ENCODE results near the gene CAB39L. TPM values are rescaled to one million over a fixed set of nuclear protein-coding genes. Genes with fewer than 3 reads are reported as not detected.

The CAB39L gene
- polyA plus RNA-seq, 1 donor from 2014 or later, result 40.3 TPM

- Histone ChIP-seq H3K4me2 (ENCODE audit: low read length) (no peak overlapping the region), H3K27ac (ENCODE audit: low read length) (no peak overlapping the region), H2AFZ (ENCODE audit: low read depth, low read length) (no peak overlapping the region)
Observed at GRCh38 chr13:49351871-49352270, 92.0 kb downstream of the CAB39L start.

GRCh38 chr13:49348751-49349150, 95.1 kb downstream of the CAB39L start:
- no peaks in the 10 kb centered on the region for H3K9me3 ChIP-seq (ENCODE audit: low read length)
- H3K27ac ChIP-seq (ENCODE audit: low read length), result no peak overlapping the region
- H3K27me3 ChIP-seq (ENCODE audit: insufficient read depth, low read depth, low read length), result no peaks in the 10 kb centered on the region
- no peak overlapping the region for H2AFZ ChIP-seq (ENCODE audit: low read depth, low read length)
- H3K36me3 ChIP-seq (ENCODE audit: insufficient read depth, low read length), result no peaks in the 10 kb centered on the region
- no peaks in the 10 kb centered on the region for H4K20me1 ChIP-seq (ENCODE audit: insufficient read depth)
- H3F3A ChIP-seq (ENCODE audit: insufficient read depth, low read length, poor library complexity, severe bottlenecking), result no peaks in the 10 kb centered on the region
- no peaks in the 10 kb centered on the region for H3K9me2 ChIP-seq (ENCODE audit: insufficient read depth, low read length)
- H3K4me2 ChIP-seq (ENCODE audit: low read length), result no peak overlapping the region
- H3K79me2 ChIP-seq (replicated peaks; ENCODE audit: insufficient read depth, low read length), result no peaks in the 10 kb centered on the region
- H3K4me3 ChIP-seq (ENCODE audit: low read length), result no peak overlapping the region
- no peak overlapping the region for H3K9ac ChIP-seq (ENCODE audit: low read length)
- no peak for TF ChIP-seq POLR2AphosphoS5 (IDR thresholded peaks at IDR 0.05)
- no peak for TF ChIP-seq TAF1 (IDR thresholded peaks at IDR 0.05; ENCODE audit: low read depth)
- no peak for TF ChIP-seq SMC3 (conservative IDR thresholded peaks at IDR 0.05; ENCODE audit: poor library complexity)
- no peak for TF ChIP-seq MXI1 (conservative IDR thresholded peaks at IDR 0.05; ENCODE audit: poor library complexity, severe bottlenecking)
- no peak for TF ChIP-seq EP300 (conservative IDR thresholded peaks at IDR 0.05; ENCODE audit: poor library complexity, severe bottlenecking)
- no peak for TF ChIP-seq REST (IDR thresholded peaks at IDR 0.05; ENCODE audit: borderline replicate concordance)

More at GRCh38 chr13:49351871-49352270, 92.0 kb downstream of the CAB39L start:
- no peak overlapping the region for H3K9ac ChIP-seq (ENCODE audit: low read length)
- TF ChIP-seq, protein P1, sequence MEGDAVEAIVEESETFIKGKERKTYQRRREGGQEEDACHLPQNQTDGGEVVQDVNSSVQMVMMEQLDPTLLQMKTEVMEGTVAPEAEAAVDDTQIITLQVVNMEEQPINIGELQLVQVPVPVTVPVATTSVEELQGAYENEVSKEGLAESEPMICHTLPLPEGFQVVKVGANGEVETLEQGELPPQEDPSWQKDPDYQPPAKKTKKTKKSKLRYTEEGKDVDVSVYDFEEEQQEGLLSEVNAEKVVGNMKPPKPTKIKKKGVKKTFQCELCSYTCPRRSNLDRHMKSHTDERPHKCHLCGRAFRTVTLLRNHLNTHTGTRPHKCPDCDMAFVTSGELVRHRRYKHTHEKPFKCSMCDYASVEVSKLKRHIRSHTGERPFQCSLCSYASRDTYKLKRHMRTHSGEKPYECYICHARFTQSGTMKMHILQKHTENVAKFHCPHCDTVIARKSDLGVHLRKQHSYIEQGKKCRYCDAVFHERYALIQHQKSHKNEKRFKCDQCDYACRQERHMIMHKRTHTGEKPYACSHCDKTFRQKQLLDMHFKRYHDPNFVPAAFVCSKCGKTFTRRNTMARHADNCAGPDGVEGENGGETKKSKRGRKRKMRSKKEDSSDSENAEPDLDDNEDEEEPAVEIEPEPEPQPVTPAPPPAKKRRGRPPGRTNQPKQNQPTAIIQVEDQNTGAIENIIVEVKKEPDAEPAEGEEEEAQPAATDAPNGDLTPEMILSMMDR (IDR thresholded peaks at IDR 0.05; ENCODE audit: poor library complexity, severe bottlenecking), result no peak
- no peak for TF ChIP-seq EP300 (conservative IDR thresholded peaks at IDR 0.05; ENCODE audit: poor library complexity, severe bottlenecking)
- TF ChIP-seq MXI1 (conservative IDR thresholded peaks at IDR 0.05; ENCODE audit: poor library complexity, severe bottlenecking), result no peak
- TF ChIP-seq REST (IDR thresholded peaks at IDR 0.05; ENCODE audit: borderline replicate concordance), result no peak
- TF ChIP-seq POLR2AphosphoS5 (IDR thresholded peaks at IDR 0.05), result no peak
- TF ChIP-seq TAF1 (IDR thresholded peaks at IDR 0.05; ENCODE audit: low read depth), result no peak
- TF ChIP-seq RAD21 (conservative IDR thresholded peaks at IDR 0.05), result no peak
- TF ChIP-seq EZH2 (IDR thresholded peaks at IDR 0.05; ENCODE audit: borderline replicate concordance, insufficient read depth, low read length, poor library complexity, severe bottlenecking), result no peak
- TF ChIP-seq SMC3 (conservative IDR thresholded peaks at IDR 0.05; ENCODE audit: poor library complexity), result no peak
- no peaks in the 10 kb centered on the region for H3K36me3 ChIP-seq (ENCODE audit: insufficient read depth, low read length)
- no peaks in the 10 kb centered on the region for H3K79me2 ChIP-seq (replicated peaks; ENCODE audit: insufficient read depth, low read length)
- H4K20me1 ChIP-seq (ENCODE audit: insufficient read depth), result no peaks in the 10 kb centered on the region
- no peaks in the 10 kb centered on the region for H3K9me3 ChIP-seq (ENCODE audit: low read length)
- H3F3A ChIP-seq (ENCODE audit: insufficient read depth, low read length, poor library complexity, severe bottlenecking), result no peaks in the 10 kb centered on the region
- H3K27me3 ChIP-seq (ENCODE audit: insufficient read depth, low read depth, low read length), result no peaks in the 10 kb centered on the region
- no peaks in the 10 kb centered on the region for H3K9me2 ChIP-seq (ENCODE audit: insufficient read depth, low read length)
- no peak overlapping the region for H3K4me3 ChIP-seq (ENCODE audit: low read length)
